ENCODE data around the gene SAMD5. TPM values are rescaled to one million over a fixed set of nuclear protein-coding genes. Genes with fewer than 3 reads are reported as not detected.

The SAMD5 gene
- total and polyA plus RNA-seq, 2 experiments from 2014 or later: 0.03 TPM; not detected in 1

GRCh38 chr6:147467428-147467827 lies 41.1 kb upstream of the SAMD5 start:
- H2AFZ ChIP-seq: no peak overlapping the region
- DNase-seq (ENCODE audit: low spot score) (no peak), ATAC-seq (no peak)
- H3K9me2 ChIP-seq (ENCODE audit: insufficient read depth): no peaks in the 10 kb centered on the region
- no peak overlapping the region for H3K4me2 ChIP-seq
- H3K27me3 ChIP-seq (ENCODE audit: insufficient read depth): no peaks in the 10 kb centered on the region
- no peaks in the 10 kb centered on the region for H3K79me2 ChIP-seq (replicated peaks; ENCODE audit: insufficient read depth)
- no peak overlapping the region for H3K27ac Mint-ChIP-seq
- H3K36me3 ChIP-seq (ENCODE audit: insufficient read depth): no peaks in the 10 kb centered on the region
- no peaks in the 10 kb centered on the region for H4K20me1 ChIP-seq (replicated peaks; ENCODE audit: insufficient read depth)
- H3K27me3 Mint-ChIP-seq (ENCODE audit: insufficient read depth, low read depth, poor library complexity): no peaks in the 10 kb centered on the region
- no peak overlapping the region for H3K4me3 Mint-ChIP-seq
- no peaks in the 10 kb centered on the region for H3K4me1 ChIP-seq (ENCODE audit: insufficient read depth)
- no peak overlapping the region for H3K4me3 ChIP-seq
- TF ChIP-seq, protein P1, sequence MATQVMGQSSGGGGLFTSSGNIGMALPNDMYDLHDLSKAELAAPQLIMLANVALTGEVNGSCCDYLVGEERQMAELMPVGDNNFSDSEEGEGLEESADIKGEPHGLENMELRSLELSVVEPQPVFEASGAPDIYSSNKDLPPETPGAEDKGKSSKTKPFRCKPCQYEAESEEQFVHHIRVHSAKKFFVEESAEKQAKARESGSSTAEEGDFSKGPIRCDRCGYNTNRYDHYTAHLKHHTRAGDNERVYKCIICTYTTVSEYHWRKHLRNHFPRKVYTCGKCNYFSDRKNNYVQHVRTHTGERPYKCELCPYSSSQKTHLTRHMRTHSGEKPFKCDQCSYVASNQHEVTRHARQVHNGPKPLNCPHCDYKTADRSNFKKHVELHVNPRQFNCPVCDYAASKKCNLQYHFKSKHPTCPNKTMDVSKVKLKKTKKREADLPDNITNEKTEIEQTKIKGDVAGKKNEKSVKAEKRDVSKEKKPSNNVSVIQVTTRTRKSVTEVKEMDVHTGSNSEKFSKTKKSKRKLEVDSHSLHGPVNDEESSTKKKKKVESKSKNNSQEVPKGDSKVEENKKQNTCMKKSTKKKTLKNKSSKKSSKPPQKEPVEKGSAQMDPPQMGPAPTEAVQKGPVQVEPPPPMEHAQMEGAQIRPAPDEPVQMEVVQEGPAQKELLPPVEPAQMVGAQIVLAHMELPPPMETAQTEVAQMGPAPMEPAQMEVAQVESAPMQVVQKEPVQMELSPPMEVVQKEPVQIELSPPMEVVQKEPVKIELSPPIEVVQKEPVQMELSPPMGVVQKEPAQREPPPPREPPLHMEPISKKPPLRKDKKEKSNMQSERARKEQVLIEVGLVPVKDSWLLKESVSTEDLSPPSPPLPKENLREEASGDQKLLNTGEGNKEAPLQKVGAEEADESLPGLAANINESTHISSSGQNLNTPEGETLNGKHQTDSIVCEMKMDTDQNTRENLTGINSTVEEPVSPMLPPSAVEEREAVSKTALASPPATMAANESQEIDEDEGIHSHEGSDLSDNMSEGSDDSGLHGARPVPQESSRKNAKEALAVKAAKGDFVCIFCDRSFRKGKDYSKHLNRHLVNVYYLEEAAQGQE (IDR thresholded peaks at IDR 0.05; ENCODE audit: unreplicated experiment): no peak
- TF ChIP-seq POLR2AphosphoS5 (IDR thresholded peaks at IDR 0.05; ENCODE audit: low read depth): no peak
- TF ChIP-seq JUNB (IDR thresholded peaks at IDR 0.05; ENCODE audit: unreplicated experiment): no peak
- no peak for TF ChIP-seq EZH2phosphoT487 (IDR thresholded peaks at IDR 0.05; ENCODE audit: unreplicated experiment)
- TF ChIP-seq STAT1 (IDR thresholded peaks at IDR 0.05; ENCODE audit: unreplicated experiment): no peak
- no peak for TF ChIP-seq ZNF114 (CRISPR knock-in tag; IDR thresholded peaks at IDR 0.05)
- TF ChIP-seq, protein P2, sequence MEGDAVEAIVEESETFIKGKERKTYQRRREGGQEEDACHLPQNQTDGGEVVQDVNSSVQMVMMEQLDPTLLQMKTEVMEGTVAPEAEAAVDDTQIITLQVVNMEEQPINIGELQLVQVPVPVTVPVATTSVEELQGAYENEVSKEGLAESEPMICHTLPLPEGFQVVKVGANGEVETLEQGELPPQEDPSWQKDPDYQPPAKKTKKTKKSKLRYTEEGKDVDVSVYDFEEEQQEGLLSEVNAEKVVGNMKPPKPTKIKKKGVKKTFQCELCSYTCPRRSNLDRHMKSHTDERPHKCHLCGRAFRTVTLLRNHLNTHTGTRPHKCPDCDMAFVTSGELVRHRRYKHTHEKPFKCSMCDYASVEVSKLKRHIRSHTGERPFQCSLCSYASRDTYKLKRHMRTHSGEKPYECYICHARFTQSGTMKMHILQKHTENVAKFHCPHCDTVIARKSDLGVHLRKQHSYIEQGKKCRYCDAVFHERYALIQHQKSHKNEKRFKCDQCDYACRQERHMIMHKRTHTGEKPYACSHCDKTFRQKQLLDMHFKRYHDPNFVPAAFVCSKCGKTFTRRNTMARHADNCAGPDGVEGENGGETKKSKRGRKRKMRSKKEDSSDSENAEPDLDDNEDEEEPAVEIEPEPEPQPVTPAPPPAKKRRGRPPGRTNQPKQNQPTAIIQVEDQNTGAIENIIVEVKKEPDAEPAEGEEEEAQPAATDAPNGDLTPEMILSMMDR (conservative IDR thresholded peaks at IDR 0.05; ENCODE audit: low read depth in 2 of 2): no peak
- TF ChIP-seq CREB1 (CRISPR knock-in tag; IDR thresholded peaks at IDR 0.05; ENCODE audit: low read depth): no peak
- TF ChIP-seq NANOG (IDR thresholded peaks at IDR 0.05; ENCODE audit: borderline replicate concordance): no peak
- TF ChIP-seq, protein P3, sequence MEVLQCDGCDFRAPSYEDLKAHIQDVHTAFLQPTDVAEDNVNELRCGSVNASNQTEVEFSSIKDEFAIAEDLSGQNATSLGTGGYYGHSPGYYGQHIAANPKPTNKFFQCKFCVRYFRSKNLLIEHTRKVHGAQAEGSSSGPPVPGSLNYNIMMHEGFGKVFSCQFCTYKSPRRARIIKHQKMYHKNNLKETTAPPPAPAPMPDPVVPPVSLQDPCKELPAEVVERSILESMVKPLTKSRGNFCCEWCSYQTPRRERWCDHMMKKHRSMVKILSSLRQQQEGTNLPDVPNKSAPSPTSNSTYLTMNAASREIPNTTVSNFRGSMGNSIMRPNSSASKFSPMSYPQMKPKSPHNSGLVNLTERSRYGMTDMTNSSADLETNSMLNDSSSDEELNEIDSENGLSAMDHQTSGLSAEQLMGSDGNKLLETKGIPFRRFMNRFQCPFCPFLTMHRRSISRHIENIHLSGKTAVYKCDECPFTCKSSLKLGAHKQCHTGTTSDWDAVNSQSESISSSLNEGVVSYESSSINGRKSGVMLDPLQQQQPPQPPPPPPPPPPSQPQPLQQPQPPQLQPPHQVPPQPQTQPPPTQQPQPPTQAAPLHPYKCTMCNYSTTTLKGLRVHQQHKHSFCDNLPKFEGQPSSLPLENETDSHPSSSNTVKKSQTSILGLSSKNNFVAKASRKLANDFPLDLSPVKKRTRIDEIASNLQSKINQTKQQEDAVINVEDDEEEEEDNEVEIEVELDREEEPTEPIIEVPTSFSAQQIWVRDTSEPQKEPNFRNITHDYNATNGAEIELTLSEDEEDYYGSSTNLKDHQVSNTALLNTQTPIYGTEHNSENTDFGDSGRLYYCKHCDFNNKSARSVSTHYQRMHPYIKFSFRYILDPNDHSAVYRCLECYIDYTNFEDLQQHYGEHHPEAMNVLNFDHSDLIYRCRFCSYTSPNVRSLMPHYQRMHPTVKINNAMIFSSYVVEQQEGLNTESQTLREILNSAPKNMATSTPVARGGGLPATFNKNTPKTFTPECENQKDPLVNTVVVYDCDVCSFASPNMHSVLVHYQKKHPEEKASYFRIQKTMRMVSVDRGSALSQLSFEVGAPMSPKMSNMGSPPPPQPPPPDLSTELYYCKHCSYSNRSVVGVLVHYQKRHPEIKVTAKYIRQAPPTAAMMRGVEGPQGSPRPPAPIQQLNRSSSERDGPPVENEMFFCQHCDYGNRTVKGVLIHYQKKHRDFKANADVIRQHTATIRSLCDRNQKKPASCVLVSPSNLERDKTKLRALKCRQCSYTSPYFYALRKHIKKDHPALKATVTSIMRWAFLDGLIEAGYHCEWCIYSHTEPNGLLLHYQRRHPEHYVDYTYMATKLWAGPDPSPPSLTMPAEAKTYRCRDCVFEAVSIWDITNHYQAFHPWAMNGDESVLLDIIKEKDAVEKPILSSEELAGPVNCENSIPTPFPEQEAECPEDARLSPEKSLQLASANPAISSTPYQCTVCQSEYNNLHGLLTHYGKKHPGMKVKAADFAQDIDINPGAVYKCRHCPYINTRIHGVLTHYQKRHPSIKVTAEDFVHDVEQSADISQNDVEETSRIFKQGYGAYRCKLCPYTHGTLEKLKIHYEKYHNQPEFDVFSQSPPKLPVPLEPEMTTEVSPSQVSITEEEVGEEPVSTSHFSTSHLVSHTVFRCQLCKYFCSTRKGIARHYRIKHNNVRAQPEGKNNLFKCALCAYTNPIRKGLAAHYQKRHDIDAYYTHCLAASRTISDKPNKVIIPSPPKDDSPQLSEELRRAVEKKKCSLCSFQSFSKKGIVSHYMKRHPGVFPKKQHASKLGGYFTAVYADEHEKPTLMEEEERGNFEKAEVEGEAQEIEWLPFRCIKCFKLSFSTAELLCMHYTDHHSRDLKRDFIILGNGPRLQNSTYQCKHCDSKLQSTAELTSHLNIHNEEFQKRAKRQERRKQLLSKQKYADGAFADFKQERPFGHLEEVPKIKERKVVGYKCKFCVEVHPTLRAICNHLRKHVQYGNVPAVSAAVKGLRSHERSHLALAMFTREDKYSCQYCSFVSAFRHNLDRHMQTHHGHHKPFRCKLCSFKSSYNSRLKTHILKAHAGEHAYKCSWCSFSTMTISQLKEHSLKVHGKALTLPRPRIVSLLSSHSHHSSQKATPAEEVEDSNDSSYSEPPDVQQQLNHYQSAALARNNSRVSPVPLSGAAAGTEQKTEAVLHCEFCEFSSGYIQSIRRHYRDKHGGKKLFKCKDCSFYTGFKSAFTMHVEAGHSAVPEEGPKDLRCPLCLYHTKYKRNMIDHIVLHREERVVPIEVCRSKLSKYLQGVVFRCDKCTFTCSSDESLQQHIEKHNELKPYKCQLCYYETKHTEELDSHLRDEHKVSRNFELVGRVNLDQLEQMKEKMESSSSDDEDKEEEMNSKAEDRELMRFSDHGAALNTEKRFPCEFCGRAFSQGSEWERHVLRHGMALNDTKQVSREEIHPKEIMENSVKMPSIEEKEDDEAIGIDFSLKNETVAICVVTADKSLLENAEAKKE (CRISPR knock-in tag; IDR thresholded peaks at IDR 0.05): no peak
- TF ChIP-seq, protein P4, sequence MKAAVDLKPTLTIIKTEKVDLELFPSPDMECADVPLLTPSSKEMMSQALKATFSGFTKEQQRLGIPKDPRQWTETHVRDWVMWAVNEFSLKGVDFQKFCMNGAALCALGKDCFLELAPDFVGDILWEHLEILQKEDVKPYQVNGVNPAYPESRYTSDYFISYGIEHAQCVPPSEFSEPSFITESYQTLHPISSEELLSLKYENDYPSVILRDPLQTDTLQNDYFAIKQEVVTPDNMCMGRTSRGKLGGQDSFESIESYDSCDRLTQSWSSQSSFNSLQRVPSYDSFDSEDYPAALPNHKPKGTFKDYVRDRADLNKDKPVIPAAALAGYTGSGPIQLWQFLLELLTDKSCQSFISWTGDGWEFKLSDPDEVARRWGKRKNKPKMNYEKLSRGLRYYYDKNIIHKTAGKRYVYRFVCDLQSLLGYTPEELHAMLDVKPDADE (IDR thresholded peaks at IDR 0.05): no peak
- H3F3A ChIP-seq (replicated peaks; ENCODE audit: low read depth): no peaks in the 10 kb centered on the region
- H3K4me1 Mint-ChIP-seq: peaks cover 5% of the 10 kb centered on the region
- H3K27ac ChIP-seq (ENCODE audit: low read depth): no peak overlapping the region
- no peaks in the 10 kb centered on the region for H3K9me3 Mint-ChIP-seq
- H3K36me3 Mint-ChIP-seq (ENCODE audit: low read depth): no peaks in the 10 kb centered on the region

Data from GM23338 (cell line).